Measurements from ENCODE around the gene DUSP7.

Gene DUSP7, protein sequence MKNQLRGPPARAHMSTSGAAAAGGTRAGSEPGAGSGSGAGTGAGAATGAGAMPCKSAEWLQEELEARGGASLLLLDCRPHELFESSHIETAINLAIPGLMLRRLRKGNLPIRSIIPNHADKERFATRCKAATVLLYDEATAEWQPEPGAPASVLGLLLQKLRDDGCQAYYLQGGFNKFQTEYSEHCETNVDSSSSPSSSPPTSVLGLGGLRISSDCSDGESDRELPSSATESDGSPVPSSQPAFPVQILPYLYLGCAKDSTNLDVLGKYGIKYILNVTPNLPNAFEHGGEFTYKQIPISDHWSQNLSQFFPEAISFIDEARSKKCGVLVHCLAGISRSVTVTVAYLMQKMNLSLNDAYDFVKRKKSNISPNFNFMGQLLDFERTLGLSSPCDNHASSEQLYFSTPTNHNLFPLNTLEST

DNA sequence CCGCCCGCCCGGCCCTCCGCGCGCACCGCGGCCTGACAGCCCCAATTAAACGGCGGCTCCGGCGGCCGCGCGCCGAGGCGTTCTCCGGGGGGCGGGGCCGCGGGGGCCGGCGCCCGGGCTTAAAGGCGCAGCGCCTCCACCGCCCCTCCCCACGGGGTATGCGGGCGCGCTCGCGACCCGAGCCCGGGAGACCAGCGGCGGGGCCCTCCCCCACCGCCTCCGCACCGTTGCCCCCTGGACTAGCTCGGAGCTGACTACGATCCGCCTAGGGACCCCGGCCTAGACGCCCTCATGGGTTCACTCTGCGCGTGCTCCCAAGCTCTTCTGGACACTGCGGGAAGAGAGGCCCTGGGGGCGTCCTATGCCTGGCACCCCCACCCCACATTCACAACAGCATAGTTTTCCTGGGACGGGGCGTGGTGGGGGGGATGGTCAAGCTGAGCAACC lies at the start of gene DUSP7:
TSS of gene DUSP7 (minus strand) at position 51 of the 447 bp plus-strand sequence. CDS start 205 bp downstream, outside the sequence.
- peak in 3 of 4 experiments; percentile 27 to 72 (median 48) for DNase-seq

DNA sequence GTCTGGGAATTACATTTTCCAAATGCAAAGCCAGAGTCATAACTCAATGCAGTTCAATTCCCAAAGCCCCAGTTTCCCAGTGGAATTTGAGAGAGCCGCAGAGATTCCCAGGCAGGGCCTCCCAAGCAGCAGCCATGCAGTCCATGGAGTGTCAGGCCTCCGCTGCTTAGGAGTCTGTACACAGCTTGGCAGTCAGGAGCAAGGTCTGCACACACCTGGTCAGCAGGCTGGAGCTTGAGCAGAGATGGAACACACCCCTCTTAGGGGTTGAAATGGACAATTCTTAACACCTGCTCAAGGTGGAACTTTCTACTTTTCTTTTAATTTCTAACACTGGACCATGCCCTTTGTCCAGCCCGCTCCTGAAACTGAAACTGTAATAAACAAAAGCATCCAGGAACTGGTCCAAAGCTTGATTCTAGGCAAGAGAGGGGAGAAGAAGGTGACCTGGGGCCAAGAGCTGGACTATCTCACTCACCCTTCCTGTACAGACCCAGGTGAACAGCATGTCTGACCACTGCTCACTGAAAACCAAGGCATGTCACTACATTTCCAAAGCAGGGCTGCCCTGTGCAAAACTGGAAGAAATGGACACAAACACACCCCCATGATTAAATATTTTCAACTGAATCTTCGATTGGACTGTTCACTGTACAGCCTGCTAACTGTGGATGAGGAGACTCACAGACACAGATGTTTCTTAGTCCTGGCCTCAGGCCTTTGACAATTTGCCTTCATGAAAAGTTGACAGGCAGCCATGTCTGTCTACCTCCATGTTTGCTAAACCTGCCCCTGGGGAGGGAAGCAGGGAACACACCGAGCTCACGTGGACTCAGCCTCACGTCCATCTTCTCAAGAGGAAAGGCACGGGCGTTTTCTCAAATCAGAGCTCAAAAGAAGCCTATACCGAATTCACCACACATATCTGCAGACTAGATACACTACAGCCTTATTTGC lies 48.6 kb upstream of the DUSP7 start:
- no peak for DNase-seq

DNA sequence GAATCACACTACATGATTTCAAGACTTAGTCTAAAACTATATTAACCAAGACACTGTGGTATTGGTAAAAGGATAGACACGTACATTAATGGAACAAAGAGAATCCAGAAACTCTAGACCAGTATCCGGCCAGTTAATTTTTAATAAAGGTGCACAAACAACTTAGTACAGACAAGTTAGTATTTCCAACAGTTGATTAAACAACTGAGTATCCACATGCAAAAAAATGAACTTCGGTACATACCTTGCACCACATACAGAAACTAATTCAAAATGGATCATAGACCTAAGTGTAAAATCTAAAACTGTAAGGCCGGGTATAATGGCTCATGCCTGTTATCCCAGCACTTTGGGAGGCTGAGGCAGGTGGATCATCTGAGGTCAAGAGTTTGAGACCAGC lies 46.6 kb upstream of the DUSP7 start:
- no peak for DNase-seq

DNA sequence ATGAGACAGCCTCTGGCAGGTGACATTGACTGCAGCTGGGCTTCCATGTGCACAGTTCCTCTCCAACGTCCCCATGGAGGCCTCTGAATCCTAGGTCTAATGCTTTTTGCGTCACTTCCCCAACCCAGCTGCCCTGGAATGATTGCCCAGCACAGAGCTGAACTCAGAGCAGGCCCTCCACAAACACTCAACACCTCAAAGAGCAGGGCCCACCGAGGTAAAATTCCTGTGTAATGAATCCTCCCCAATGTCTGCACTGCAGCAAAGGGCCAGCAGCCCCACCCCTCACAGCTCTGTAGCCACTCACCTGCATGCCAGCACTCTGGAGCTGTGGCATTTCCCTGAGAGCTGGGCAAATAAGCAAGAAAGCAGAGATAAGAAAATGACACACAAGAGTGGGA lies 42.6 kb upstream of the DUSP7 start:
- DNase-seq = no peak

DNA sequence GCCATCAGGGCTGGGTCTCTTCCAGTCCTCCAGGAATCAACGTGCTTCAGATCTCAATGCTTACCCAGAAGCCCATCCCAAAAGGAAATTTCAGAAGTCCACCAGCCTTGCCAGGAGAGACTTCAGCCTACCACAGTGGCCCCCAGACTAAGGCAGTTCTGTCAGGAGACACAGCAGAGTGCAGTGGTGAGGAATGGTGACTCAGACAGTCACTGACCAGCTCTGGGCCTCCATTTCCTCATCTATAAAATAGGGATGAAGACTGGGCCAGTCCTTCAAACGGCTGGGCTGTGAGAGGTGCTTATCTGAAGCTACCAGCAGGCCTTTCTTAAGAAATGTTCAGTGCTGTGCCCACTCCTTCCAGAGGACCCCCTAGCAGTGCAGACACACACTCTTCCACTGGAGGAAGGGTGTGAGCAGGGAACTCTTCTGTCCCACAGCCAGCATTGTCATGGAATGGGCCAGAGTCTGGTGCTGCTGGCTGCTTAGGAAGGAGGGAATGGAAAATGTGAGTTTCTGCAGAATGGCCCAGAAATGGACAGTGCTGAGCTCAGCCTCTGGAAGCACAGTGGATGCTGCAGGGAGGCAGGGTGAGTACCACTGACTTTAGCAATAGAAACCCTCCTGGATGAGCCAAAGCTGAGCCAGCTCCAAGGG lies 41.6 kb upstream of the DUSP7 start:
- DNase-seq = no peak

DNA sequence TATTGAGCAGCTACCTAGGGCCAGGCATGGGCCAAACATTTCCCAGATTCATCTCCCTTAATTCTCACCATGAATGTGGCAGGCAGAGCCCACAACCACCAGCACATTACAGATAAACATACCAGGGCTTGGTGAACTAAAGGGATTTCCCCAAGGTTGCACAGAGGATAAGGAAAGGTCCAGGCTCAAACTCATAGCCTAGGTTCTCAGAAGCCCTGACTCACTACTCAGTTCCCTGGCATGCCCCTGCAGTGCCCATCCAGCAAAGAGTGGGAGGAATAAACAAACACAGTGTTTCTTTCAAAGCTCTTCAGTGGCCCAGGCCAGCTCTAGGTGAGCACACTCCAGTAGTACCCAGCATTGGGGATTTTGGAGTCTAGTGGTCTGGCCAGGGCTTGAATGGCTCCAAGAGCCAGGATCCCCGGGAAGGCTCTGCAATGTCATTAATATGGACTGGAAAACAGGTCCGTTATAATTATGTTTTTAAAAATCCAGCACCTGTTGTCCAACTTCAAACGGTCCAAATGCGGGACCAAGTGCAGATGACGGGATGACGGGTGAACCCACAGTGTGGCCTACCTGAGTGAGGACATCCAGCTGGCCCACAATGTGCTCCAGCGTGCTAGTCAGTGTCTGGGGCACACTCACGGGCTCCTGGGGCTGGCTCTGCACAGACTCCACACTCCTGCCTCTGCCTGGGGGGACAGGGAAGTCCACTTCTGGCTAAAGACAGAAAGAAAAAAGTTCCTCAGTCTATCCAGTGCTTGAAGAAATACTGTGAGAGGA lies 39.8 kb upstream of the DUSP7 start:
- DNase-seq = no peak

DNA sequence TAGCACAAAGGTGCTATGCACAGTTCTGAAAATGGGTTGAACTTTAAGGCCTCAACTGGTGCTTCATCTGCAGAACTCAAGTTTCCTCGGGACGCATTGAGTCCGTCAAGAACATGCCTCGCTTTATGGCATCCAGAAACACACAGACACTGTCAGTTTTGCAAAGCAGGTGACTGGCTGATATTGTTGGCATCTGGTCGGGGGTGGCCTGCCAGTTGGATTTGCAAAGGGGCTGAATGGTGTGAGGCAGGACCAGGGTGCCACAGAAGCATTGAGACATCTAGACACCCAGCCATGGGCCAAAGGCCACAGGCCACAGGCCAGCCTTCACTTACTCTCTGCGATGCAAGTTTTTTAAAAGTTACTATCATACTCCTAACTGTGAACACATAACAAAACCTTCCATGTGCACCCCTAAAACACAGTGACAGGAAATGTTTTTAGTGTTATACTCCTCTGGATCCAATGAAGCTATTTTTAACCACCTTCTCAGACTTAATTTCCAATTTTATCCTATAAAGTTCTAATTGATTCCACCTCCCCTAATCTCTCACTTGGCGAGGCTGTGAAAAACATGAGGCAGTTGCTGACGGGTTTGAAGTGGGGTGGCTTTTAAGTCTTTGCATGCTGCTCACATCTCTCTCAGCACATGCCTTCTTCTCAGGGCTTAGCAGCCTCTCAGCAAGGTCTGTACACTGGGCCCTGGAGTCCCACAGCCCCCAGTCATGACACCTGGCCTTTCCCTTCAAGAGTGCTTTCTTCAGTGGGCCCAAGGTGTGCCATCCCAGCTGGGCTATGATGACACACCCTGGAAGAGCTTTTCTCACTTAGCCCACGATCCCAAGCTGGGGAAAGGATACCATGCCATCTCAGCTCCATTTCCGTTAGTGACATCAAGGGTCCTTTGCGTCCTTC lies 38.5 kb upstream of the DUSP7 start:
- no peak for DNase-seq

DNA sequence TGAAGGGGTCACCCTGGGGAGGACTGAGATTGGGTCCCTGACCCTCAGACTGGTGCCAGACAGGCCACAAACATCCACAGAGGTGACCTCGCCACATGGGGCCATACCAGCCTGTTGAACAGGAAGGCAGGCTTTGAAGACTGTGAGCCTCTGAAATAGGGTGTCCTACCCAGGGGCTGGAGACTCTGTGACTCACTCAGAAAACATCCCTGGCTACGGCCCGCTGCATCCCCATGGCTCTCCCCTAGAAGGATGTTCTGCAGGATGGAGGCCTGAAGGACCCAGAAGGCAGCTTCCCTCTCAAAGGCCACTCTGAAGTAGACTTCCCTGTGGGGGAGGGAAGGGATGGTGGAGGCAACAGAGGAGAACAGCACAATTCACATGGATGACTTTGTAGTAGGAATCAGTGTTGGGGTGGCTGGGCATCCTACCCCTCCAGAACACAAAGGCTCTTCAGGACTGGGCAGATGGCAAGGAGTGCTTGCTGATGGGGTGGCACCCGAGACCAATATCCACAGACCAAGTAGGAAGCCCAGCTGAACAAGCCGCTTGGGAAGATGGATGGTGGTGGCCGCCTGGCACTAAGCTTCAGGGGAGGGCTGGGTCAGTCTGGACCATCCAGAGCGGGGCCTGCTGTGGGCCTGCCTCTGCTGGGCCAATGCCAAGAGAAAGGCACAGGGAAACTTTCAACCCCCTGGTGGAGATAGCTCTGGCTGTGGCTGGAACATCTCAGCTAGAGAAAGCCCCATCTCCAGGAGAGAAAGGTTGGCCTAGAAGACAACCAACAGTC lies 37.6 kb upstream of the DUSP7 start:
- no peak for DNase-seq

DNA sequence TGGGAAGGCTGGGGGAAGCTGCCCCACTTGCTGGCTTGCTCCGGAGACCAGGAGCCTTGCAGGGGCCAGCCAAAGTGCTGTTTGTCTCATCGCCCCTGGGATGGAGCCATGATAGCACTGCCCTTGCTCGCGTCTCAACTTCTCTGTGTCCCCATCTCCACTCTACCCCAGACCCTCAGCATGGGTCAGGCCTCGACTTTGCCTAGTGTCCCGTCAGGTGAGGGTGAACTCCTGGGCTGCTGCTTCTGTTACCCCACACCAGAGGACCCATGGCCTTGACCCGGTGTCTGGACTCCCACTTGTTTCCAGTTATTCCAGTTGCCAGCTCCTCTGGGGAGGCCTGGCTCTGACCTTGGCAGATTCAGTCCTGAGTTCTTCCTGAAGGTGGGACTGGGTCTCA lies 36.5 kb upstream of the DUSP7 start:
- DNase-seq = no peak

DNA sequence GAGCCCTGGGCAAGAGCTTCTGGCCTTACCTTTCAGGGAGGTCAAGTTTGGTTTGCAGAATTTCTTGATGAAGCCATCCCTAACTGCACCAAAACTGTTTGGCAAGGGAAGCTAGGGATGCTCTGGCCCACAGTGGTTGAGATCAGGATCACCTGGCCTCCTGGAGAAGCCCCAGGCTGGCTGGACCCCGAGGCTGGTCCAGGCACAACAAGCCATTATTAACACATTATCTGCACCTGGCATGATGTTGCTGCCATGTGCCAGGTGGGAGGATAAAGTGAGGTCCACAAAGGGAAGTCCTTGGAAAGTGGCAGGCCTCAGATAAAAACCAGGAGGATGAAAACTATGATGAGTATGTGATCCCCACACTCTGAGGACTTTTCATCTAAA lies 35.9 kb upstream of the DUSP7 start:
- DNase-seq = no peak

DNA sequence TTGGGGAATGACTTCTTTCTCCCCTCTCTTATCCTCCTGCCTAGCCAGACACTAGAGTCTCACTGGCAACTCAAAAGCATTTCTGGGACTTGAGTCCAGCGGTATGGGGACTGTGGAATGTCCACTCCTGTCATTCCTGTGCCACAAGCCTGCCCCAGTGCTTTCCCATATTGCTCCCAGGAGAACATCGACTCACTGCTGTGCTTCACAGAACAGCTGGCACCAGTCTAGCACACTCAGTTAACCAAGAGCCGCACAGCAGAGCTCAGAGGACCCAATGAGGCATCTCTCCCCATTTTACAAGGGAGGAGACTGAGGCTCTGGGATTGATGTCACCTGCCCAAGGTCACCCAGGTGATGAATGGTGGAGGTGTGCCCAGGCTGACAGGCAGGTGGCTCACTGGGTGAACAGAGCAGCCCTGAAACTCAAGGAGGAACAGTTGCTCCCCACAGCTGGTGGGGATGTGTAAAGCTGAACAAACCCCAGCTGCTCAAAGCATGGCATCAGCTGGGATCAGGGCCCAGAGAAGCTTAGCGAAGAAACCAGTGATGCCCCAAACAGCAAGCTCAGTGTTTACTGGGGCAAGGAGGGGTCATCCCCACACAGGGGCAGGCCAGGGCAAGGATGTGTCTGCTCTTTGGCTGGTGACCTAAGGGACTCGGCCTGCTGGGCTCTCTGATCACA lies 35.4 kb upstream of the DUSP7 start:
- no peak for DNase-seq

DNA sequence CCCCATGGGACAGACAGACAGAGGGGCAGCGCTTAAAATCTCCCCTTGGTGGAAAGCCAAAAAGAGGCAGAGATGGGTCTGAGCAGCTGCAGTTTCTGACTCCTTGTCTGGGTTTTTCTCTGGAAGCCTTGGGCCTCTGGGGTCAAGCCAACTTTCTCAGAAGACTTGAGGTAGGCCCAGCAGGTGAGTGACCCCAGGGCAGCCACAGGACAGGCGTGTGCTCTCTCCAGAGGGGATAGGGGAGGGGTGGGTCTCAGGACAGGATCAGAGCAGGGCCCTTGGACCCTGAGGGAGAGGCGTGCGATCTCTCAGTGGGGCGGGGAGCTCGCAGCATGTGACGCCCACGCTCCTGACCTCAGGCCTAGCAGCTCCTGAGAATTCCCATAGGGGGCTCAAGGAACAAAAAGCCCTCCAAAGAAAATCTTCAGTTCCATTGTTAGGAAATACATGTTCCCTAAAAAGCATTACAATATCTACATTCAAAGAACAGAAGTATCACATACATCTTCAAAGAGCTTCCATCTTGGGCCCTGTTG lies 34.6 kb upstream of the DUSP7 start:
- no peak for DNase-seq

DNA sequence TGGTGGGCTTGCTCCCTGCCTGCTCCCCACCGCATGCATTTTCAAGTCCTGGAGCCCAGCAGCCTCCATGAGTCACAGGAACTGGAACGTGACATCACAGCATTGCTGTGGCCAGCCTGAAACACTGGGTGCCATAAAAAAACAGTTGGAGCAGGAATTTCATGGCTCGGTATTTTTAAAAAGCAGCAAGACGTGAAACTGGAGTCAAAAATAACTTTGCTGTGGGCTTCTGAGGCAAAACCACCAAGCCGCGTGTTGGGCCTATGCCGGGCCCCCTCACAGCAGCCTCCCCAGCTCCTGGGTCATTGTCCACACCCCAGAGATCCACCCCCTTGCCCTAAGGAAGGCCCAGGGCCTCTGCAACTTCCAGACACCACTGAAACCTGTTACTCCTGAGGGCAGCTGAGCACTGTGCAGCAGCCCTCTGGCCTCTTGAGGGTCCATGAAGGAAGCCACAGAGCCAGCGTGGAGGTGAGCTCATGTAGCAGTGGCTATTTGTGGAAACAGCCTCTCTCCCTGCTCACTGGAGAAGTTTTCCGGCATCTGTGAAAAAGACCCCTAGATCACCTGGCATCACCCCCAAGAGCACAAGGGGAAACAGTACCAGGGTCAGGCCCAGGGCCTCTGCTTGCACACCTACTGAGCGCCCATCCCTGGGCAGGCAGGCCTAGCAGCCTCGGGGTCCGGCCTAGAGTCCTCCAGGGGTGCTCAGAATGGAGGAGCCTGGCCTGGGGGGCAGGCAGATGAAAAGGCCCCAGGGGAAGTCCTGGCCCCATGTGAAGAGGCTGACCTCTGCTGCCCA lies 34.0 kb upstream of the DUSP7 start:
- no peak for DNase-seq

DNA sequence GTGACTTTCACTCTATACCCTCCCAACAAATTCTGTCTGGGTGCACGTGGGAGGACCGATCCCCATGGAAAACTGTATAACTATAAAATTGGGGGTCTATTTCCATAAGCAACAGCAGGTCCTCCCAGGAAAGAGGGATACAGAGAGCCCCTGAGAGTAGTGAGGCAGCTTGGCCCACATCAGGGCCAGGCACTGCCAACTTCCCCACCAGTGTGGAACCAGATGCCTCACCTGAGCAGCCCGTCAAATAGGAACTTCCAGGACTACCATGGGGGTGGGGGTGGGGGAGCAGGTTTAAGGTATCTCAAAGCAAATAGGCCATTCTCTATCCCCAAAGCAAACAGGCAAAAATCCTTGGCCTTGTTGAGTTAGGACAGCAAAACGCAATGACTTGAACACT lies 33.3 kb upstream of the DUSP7 start:
- DNase-seq = no peak

DNA sequence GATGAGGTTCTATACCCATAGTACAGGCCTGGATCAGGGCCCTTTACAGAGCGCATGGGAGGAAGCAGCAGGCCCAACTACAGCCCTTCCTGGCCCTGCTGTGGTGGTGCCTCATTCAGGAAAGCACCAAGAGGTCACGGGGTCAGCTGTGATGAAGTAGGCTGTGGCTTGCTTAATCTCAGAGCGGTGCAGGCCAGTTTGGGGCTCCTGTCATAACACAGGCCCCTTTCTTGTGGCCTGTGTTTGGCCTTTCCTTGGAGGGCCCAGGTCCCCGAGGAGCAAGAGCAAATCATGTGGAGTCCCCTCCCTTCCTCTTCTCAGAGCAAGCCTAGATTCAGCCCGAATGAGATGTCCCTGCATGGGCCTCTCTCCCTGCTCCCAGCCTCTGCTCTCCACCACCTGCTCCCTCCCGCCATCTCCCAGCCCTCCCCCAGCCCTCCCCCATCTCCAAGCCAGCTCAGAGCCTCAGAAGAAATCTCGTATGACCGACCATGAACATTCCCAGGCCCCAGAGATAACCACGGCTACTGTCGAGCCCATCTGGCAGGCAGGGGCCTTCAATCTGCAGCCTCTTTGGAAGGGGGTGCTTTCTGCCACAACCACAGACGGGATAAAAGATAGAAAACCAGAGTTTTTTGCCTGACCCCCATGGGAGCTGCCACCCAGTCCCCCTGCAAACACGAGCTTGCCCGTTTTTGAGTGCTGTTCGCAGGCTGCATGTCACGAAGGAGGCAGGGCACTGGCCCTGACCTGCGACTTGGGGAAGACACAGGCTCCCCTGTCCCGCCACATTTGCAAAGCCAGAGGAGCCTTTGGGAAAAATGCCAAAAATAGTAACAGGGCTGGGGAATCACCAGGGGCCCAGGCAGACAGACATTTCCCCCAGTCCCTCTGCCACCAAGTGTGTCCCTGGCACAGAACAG lies 32.3 kb upstream of the DUSP7 start:
- DNase-seq = no peak

DNA sequence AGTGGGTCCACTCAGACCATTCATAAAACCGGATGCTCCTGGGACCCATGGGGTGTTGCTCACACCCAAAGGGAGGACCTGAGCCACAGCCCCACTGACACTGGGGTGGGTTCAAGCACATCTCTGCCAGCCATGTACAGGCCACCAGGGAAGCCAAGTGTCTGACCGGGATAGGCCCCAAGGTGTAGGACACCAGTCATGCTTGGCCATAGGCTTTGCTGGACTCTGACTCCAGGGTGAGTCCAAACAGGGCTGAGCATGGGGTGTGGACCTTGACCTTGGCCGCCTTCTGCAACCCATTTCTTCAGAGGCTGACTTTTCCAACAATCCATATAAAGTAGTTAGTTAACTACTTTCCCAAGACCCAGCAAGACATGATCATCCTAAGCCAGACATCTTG lies 31.4 kb upstream of the DUSP7 start:
- no peak for DNase-seq

DNA sequence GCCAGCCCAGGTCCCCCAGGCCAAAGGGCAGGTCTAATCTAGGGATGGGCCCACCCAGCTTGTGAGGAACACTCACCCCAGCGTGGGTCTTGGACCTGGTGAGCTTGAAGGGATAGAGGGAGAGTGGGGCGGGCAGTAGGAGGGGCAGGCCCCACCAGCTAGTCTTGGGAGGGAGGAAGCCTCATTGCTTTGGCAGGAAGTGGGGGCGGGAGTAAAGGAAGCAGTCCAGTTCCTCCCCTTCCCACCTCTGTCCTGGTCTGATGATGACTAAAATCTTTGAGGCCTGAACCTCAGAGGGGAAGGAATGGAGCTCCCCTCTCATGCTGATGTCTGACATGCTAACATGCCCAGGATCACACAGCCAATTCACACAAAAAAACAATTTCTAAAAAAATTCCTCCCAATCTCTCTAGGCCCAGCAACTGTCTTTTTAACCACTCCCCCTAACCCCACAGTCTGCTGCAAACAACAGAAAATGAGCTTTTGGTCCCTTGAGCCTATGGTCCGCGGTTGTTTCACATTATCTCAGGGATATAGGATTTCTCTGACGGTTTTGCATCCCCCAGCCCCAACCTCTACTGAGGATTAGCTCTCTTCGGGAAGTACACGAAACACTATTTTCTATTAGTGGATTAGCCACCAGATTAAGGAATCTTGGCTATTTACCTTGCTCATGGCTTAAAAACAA lies 30.7 kb upstream of the DUSP7 start:
- no peak for DNase-seq

Data from activated naive CD4-positive, alpha-beta T cell (primary cell).